ENCODE results near the gene PPIL3. TPM values are rescaled to one million over a fixed set of nuclear protein-coding genes. Genes with fewer than 3 reads are reported as not detected.

PPIL3 gene
- total RNA-seq, 1 experiment from 2014 or later, result 12.2 TPM

- DNase-seq (ENCODE audit: low read depth, low spot score) (no peak), ATAC-seq (0 out of 2 replicates have a peak, but pooled peaks have one; percentile 14)
- CTCF ChIA-PET, result no interaction called here
- Histone ChIP-seq H3K9me3 (ENCODE audit: control insufficient read depth, insufficient read depth, low read depth, low read length) (no peaks in the 10 kb centered on the region), H3K27ac (ENCODE audit: low read length) (peak overlapping the region; percentile 99), H3K4me3 (ENCODE audit: low read depth in 2 of 2, low read length in 2 of 2) (peak overlapping the region; percentile 93 to 97), H3K27me3 (ENCODE audit: control insufficient read depth, insufficient read depth, low read length) (no peaks in the 10 kb centered on the region), H3K4me1 (ENCODE audit: control insufficient read depth, insufficient read depth, low read length) (peaks cover 23% of the 10 kb centered on the region), H3K36me3 (ENCODE audit: control insufficient read depth, insufficient read depth, low read length) (peaks cover 23% of the 10 kb centered on the region)
- POLR2A ChIA-PET, result interaction anchor here (0.6 to 1.2 kb wide), 4 partner anchors 11 to 397 kb away, joined by 3 to 7 read pairs (median 3); partner anchors contain the start of genes BZW1, NIF3L1 and PPIL3
- BruUV-seq (replicated peaks), result no TSS peak
- in situ Hi-C loops (cut with HindIII; ENCODE audit: low pct_unique_long_range_greater_than_20kb, low sequenced_read_pairs), result no loop called here
- intact Hi-C loops (cut with micrococcal nuclease; ENCODE audit: unreplicated experiment), result loop anchor here (5.0 kb wide), 1 partner anchor 151 kb away; no protein-coding TSS in a partner anchor
- TF ChIP-seq SIN3A (IDR thresholded peaks at IDR 0.05; ENCODE audit: borderline replicate concordance, insufficient read depth, low read depth, low read length) (0 out of 2 replicates have a peak, but pooled peaks have one; percentile 25), CTCF (IDR thresholded peaks at IDR 0.05) (no peak)
These were observed 25.1 kb downstream of the PPIL3 start for GRCh38 chr2:200863782-200864175.

- POLR2A ChIA-PET, result no interaction called here
- ATAC-seq (no peak), DNase-seq (ENCODE audit: low read depth, low spot score) (no peak)
- CTCF ChIA-PET, result no interaction called here
- in situ Hi-C loops (cut with HindIII; ENCODE audit: low pct_unique_long_range_greater_than_20kb, low sequenced_read_pairs), result no loop called here
- intact Hi-C loops (cut with micrococcal nuclease; ENCODE audit: unreplicated experiment), result loop anchor here (5.0 kb wide), 1 partner anchor 150 kb away; no protein-coding TSS in a partner anchor
- peaks cover 31% of the 10 kb centered on the region for H3K36me3 ChIP-seq (ENCODE audit: control insufficient read depth, insufficient read depth, low read length)
- BruUV-seq (replicated peaks), result TSS peak; percentile 74
- peak overlapping the region; percentile 99 for H3K27ac ChIP-seq (ENCODE audit: low read length)
- no peaks in the 10 kb centered on the region for H3K27me3 ChIP-seq (ENCODE audit: control insufficient read depth, insufficient read depth, low read length)
- H3K4me1 ChIP-seq (ENCODE audit: control insufficient read depth, insufficient read depth, low read length), result peaks cover 23% of the 10 kb centered on the region
- H3K4me3 ChIP-seq (ENCODE audit: low read depth in 2 of 2, low read length in 2 of 2), result peak overlapping the region; percentile 93 to 97
- no peak for TF ChIP-seq CTCF (IDR thresholded peaks at IDR 0.05)
- no peak for TF ChIP-seq POLR2AphosphoS5 (IDR thresholded peaks at IDR 0.05; ENCODE audit: low read depth, low read length)
- TF ChIP-seq TCF7L2 (IDR thresholded peaks at IDR 0.05; ENCODE audit: low read depth, low read length), result no peak
- TF ChIP-seq REST (IDR thresholded peaks at IDR 0.05; ENCODE audit: insufficient read depth in 1 of 2, low read depth in 2 of 2, low read length in 1 of 2), result no peak
- no peak for TF ChIP-seq SIN3A (IDR thresholded peaks at IDR 0.05; ENCODE audit: borderline replicate concordance, insufficient read depth, low read depth, low read length)
- no peaks in the 10 kb centered on the region for H3K9me3 ChIP-seq (ENCODE audit: control insufficient read depth, insufficient read depth, low read depth, low read length)
These were observed 26.3 kb downstream of the PPIL3 start for GRCh38 chr2:200862532-200863000.
